Fibroblast of lung (primary cell): Measurements from ENCODE around the gene PRODH.

ENCODE experiments used
- EZH2 ChIP-seq: IDR thresholded peaks from 2 replicates; pipeline ENCODE4 v1.5.1; 2012; ENCODE audit warnings: low read length, control low read depth, mild to moderate bottlenecking; ENCODE audit errors: missing control alignments
- TF ChIP-seq, protein P1 (sequence below), 2 donors: IDR thresholded peaks in 1 of 2; conservative IDR thresholded peaks in 1 of 2; 1 replicate in 1 of 2; 2 replicates in 1 of 2; pipeline ENCODE4 v1.5.1; 2011 to 2012; ENCODE audit warnings: low read length in 2 of 2, control low read depth in 1 of 2, inconsistent platforms in 1 of 2, low read depth in 1 of 2, mild to moderate bottlenecking in 1 of 2

DNA sequence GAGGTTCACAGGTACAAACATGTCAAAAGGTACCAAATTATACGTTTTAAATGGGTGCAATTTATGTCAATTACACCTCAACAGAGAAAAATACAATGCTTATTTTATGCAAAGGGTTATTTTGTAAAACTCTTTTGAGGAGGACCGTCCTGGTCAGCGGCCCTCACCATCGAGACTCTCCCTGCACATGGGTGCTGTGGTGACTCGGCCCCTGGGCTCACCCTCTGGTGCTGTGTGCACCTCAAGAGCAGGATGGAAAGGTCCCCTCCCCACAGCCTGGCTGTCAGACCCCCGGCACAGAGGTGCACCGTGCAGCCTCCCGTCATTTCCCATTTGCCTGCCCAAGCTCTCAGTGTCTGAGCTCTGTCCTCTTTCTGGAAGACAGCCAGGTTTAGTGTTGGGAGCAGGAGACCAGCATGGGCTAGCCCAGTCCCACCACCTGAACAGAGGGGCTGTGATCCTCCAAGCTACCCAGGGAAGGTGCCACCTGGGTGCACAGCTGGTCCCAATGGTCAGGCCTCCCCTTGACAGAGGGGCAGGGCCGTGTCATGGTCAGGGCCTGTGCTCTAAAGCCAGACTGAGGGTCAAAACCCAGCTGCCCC is 41.8 kb upstream of the PRODH start:
- TF ChIP-seq, protein P1, sequence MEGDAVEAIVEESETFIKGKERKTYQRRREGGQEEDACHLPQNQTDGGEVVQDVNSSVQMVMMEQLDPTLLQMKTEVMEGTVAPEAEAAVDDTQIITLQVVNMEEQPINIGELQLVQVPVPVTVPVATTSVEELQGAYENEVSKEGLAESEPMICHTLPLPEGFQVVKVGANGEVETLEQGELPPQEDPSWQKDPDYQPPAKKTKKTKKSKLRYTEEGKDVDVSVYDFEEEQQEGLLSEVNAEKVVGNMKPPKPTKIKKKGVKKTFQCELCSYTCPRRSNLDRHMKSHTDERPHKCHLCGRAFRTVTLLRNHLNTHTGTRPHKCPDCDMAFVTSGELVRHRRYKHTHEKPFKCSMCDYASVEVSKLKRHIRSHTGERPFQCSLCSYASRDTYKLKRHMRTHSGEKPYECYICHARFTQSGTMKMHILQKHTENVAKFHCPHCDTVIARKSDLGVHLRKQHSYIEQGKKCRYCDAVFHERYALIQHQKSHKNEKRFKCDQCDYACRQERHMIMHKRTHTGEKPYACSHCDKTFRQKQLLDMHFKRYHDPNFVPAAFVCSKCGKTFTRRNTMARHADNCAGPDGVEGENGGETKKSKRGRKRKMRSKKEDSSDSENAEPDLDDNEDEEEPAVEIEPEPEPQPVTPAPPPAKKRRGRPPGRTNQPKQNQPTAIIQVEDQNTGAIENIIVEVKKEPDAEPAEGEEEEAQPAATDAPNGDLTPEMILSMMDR (conservative IDR thresholded peaks at IDR 0.05 in 1 of 2, IDR thresholded peaks at IDR 0.05 in 1 of 2; ENCODE audit: low read depth in 1 of 2, low read length in 2 of 2) = no peak
- no peak for TF ChIP-seq EZH2
